SHP77 treated with DMSO at 0.1 percent for 48 hours (cell line): ENCODE data around the gene PALM2AKAP2.
"Not testable (repeated sequence)": the region's sequence is repeated elsewhere in the genome, so short reads cannot be mapped to it uniquely, and the experiment has no call there.

Experiments used
- DNase-seq: peaks from one replicate; lab custom pipeline; 2025; lab: John Stamatoyannopoulos, UW

The PALM2AKAP2 gene

GRCh38 chr9:109805050-109805449 is 25.1 kb downstream of the PALM2AKAP2 start:
- no peak for DNase-seq

- no peak for DNase-seq
Measured at GRCh38 chr9:109806506-109807115, 26.6 kb downstream of the PALM2AKAP2 start.

- DNase-seq = no peak
Measured at GRCh38 chr9:109811876-109812275, 31.9 kb downstream of the PALM2AKAP2 start.

- no peak for DNase-seq
Measured at GRCh38 chr9:109812331-109812730, 32.3 kb downstream of the PALM2AKAP2 start.

GRCh38 chr9:109812818-109813281 is 32.9 kb downstream of the PALM2AKAP2 start:
- DNase-seq = no peak

- no peak for DNase-seq
Measured at GRCh38 chr9:109813303-109813702, 33.3 kb downstream of the PALM2AKAP2 start.

GRCh38 chr9:109813829-109814228 is 33.8 kb downstream of the PALM2AKAP2 start:
- DNase-seq = no peak

- DNase-seq = no peak
Measured at GRCh38 chr9:109815366-109815947, 35.5 kb downstream of the PALM2AKAP2 start.

GRCh38 chr9:109816490-109816889 is 36.5 kb downstream of the PALM2AKAP2 start:
- no peak for DNase-seq

- DNase-seq = no peak
Measured at GRCh38 chr9:109817146-109817845, 37.3 kb downstream of the PALM2AKAP2 start.

GRCh38 chr9:109817846-109818472 is 38.0 kb downstream of the PALM2AKAP2 start:
- DNase-seq = peak; percentile 56

- DNase-seq = no peak
Measured at GRCh38 chr9:109821711-109822110, 41.7 kb downstream of the PALM2AKAP2 start.

- not testable (repeated sequence) for DNase-seq
Measured at GRCh38 chr9:109825383-109825782, 45.4 kb downstream of the PALM2AKAP2 start.

- no peak for DNase-seq
Measured at GRCh38 chr9:109826559-109826958, 46.6 kb downstream of the PALM2AKAP2 start.

GRCh38 chr9:109828254-109828653 is 48.3 kb downstream of the PALM2AKAP2 start:
- peak; percentile 81 for DNase-seq
